ENCODE results near the gene ABITRAM.

DNA sequence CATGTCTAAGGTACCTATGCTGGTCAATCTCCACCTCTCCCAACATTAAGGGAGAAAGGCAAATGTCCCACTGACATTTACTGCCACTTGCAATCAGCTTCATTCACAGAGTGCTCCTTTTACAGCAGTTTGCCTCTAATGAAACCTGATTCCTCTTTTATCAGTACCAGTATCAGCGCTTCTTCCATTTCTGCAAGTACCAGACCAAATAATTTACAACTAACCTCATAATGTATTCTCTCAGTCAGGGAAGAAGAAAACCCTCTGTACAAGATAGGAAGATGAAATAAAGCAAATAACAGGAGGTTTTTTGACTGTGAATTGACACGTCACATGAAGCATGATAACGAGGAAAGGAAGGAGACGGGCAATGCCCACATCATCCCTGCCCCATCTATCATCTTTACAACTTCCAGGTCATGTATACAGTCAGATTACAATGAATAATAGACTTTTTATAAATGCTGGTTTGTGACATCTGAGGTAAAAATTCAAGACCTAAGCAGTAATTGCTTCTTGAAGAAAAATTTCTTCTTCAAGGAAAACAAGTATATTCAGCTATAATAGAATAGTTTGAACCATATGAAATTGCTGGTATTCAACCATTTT, 21.9 kb downstream of the ABITRAM start:
- TF ChIP-seq MXI1 (conservative IDR thresholded peaks at IDR 0.05; ENCODE audit: poor library complexity, severe bottlenecking) = no peak
- TF ChIP-seq, protein P1, sequence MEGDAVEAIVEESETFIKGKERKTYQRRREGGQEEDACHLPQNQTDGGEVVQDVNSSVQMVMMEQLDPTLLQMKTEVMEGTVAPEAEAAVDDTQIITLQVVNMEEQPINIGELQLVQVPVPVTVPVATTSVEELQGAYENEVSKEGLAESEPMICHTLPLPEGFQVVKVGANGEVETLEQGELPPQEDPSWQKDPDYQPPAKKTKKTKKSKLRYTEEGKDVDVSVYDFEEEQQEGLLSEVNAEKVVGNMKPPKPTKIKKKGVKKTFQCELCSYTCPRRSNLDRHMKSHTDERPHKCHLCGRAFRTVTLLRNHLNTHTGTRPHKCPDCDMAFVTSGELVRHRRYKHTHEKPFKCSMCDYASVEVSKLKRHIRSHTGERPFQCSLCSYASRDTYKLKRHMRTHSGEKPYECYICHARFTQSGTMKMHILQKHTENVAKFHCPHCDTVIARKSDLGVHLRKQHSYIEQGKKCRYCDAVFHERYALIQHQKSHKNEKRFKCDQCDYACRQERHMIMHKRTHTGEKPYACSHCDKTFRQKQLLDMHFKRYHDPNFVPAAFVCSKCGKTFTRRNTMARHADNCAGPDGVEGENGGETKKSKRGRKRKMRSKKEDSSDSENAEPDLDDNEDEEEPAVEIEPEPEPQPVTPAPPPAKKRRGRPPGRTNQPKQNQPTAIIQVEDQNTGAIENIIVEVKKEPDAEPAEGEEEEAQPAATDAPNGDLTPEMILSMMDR (IDR thresholded peaks at IDR 0.05; ENCODE audit: poor library complexity, severe bottlenecking) = no peak
- TF ChIP-seq, protein P2, sequence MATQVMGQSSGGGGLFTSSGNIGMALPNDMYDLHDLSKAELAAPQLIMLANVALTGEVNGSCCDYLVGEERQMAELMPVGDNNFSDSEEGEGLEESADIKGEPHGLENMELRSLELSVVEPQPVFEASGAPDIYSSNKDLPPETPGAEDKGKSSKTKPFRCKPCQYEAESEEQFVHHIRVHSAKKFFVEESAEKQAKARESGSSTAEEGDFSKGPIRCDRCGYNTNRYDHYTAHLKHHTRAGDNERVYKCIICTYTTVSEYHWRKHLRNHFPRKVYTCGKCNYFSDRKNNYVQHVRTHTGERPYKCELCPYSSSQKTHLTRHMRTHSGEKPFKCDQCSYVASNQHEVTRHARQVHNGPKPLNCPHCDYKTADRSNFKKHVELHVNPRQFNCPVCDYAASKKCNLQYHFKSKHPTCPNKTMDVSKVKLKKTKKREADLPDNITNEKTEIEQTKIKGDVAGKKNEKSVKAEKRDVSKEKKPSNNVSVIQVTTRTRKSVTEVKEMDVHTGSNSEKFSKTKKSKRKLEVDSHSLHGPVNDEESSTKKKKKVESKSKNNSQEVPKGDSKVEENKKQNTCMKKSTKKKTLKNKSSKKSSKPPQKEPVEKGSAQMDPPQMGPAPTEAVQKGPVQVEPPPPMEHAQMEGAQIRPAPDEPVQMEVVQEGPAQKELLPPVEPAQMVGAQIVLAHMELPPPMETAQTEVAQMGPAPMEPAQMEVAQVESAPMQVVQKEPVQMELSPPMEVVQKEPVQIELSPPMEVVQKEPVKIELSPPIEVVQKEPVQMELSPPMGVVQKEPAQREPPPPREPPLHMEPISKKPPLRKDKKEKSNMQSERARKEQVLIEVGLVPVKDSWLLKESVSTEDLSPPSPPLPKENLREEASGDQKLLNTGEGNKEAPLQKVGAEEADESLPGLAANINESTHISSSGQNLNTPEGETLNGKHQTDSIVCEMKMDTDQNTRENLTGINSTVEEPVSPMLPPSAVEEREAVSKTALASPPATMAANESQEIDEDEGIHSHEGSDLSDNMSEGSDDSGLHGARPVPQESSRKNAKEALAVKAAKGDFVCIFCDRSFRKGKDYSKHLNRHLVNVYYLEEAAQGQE (IDR thresholded peaks at IDR 0.05; ENCODE audit: borderline replicate concordance) = no peak
- no peak for TF ChIP-seq EZH2 (IDR thresholded peaks at IDR 0.05; ENCODE audit: borderline replicate concordance, insufficient read depth, low read length, poor library complexity, severe bottlenecking)
- TF ChIP-seq EP300 (conservative IDR thresholded peaks at IDR 0.05; ENCODE audit: poor library complexity, severe bottlenecking) = no peak
- TF ChIP-seq RAD21 (conservative IDR thresholded peaks at IDR 0.05) = no peak
- TF ChIP-seq SMC3 (conservative IDR thresholded peaks at IDR 0.05; ENCODE audit: poor library complexity) = no peak
